Mesenchymal stem cell (in vitro differentiated cells and primary cell): ENCODE measurements around the gene CEP128.

Experiments used
- DNase-seq: peaks from one replicate; pipeline ENCODE4 v3.0.0-alpha.2; 2013
- H2AFZ ChIP-seq: one replicate; pipeline ENCODE4 v1.6.1; 2013; ENCODE audit warnings: low read depth, mild to moderate bottlenecking, control low read depth, inconsistent platforms, low read length, moderate library complexity
- H2AK5ac ChIP-seq: 2 replicates; pipeline ENCODE4 v1.6.1; 2013; ENCODE audit warnings: low read length, moderate library complexity, mild to moderate bottlenecking, inconsistent platforms; ENCODE audit not compliant: severe bottlenecking
- H2BK120ac ChIP-seq: one replicate; pipeline ENCODE4 v1.6.1; 2013; ENCODE audit warnings: low read depth, mild to moderate bottlenecking, inconsistent platforms, low read length, moderate library complexity
- H2BK12ac ChIP-seq, 2 experiments: one replicate each; pipeline ENCODE4 v1.6.1; 2013; ENCODE audit warnings: inconsistent platforms in 2 of 2, low read length in 2 of 2, mild to moderate bottlenecking in 2 of 2, moderate library complexity in 2 of 2, control low read depth in 1 of 2
- H2BK15ac ChIP-seq: one replicate; pipeline ENCODE4 v1.6.1; 2013; ENCODE audit warnings: mild to moderate bottlenecking, low read depth, inconsistent platforms; ENCODE audit not compliant: poor library complexity, severe bottlenecking
- H2BK5ac ChIP-seq: 2 replicates; pipeline ENCODE4 v1.6.1; 2013; ENCODE audit warnings: low read depth, mild to moderate bottlenecking, low read length, control low read depth, inconsistent platforms; ENCODE audit not compliant: poor library complexity, severe bottlenecking
- H3K14ac ChIP-seq, 2 experiments: one replicate each; pipeline ENCODE4 v1.6.1; 2013; ENCODE audit warnings: inconsistent platforms in 2 of 2, low read length in 2 of 2, control low read depth in 1 of 2, mild to moderate bottlenecking in 1 of 2, moderate library complexity in 1 of 2
- H3K18ac ChIP-seq, 2 experiments: one replicate each; pipeline ENCODE4 v1.6.1; 2013; ENCODE audit warnings: inconsistent platforms in 2 of 2, low read length in 2 of 2, control low read depth in 1 of 2, low read depth in 1 of 2, mild to moderate bottlenecking in 1 of 2
- H3K23ac ChIP-seq, 2 experiments: one replicate each; pipeline ENCODE4 v1.6.1; 2013; ENCODE audit warnings: inconsistent platforms in 2 of 2, low read length in 2 of 2, mild to moderate bottlenecking in 2 of 2, moderate library complexity in 2 of 2, control low read depth in 1 of 2
- H3K27ac ChIP-seq: 2 replicates; pipeline ENCODE4 v1.5.1; 2013; ENCODE audit warnings: mild to moderate bottlenecking, moderate library complexity, low read length, control low read depth, inconsistent platforms; ENCODE audit not compliant: poor library complexity, severe bottlenecking
- H3K27me3 ChIP-seq, 2 experiments: 2 replicates each; pipeline versions ENCODE4 v1.6.1 to v1.7.0; 2013; ENCODE audit warnings: low read length in 2 of 2, mild to moderate bottlenecking in 2 of 2, moderate library complexity in 2 of 2, control low read depth in 1 of 2, inconsistent platforms in 1 of 2; ENCODE audit not compliant: control insufficient read depth in 1 of 2, insufficient read depth in 1 of 2
- H3K36me3 ChIP-seq, 2 experiments: 2 replicates each; pipeline versions ENCODE4 v1.6.1 to v1.7.0; 2013; ENCODE audit warnings: low read length in 2 of 2, control low read depth in 1 of 2, inconsistent platforms in 1 of 2, low read depth in 1 of 2, mild to moderate bottlenecking in 1 of 2; ENCODE audit not compliant: insufficient read depth in 2 of 2, control insufficient read depth in 1 of 2
- H3K4ac ChIP-seq, 2 experiments: one replicate each; pipeline ENCODE4 v1.6.1; 2013; ENCODE audit warnings: inconsistent platforms in 2 of 2, low read length in 2 of 2, mild to moderate bottlenecking in 2 of 2, moderate library complexity in 2 of 2, control low read depth in 1 of 2, low read depth in 1 of 2
- H3K4me1 ChIP-seq: 2 replicates; pipeline ENCODE4 v1.6.1; 2013; ENCODE audit warnings: low read depth, low read length, control low read depth; ENCODE audit not compliant: control insufficient read depth, insufficient read depth
- H3K4me2 ChIP-seq: 2 replicates; pipeline ENCODE4 v1.6.1; 2013; ENCODE audit warnings: low read length, mild to moderate bottlenecking, inconsistent platforms; ENCODE audit not compliant: poor library complexity, severe bottlenecking
- H3K4me3 ChIP-seq, 2 experiments: 2 replicates each; pipeline versions ENCODE4 v1.5.1 to v1.7.0; 2013; ENCODE audit warnings: low read length in 2 of 2, mild to moderate bottlenecking in 2 of 2, control low read depth in 1 of 2, low read depth in 1 of 2; ENCODE audit not compliant: insufficient read depth in 1 of 2
- H3K79me1 ChIP-seq: replicated peaks from 2 replicates; pipeline ENCODE4 v1.6.1; 2013; ENCODE audit warnings: mild to moderate bottlenecking, control low read depth, low read length, inconsistent platforms; ENCODE audit not compliant: poor library complexity, severe bottlenecking
- H3K9ac ChIP-seq: 2 replicates; pipeline ENCODE4 v1.7.0; 2013; ENCODE audit warnings: mild to moderate bottlenecking, low read length, moderate library complexity
- H3K9me3 ChIP-seq: 2 replicates; pipeline ENCODE4 v1.7.0; 2013; ENCODE audit warnings: mild to moderate bottlenecking, low read length; ENCODE audit not compliant: control insufficient read depth
- H4K8ac ChIP-seq: one replicate; pipeline ENCODE4 v1.6.1; 2013; ENCODE audit warnings: inconsistent platforms, mild to moderate bottlenecking, low read length, moderate library complexity
- H4K91ac ChIP-seq: one replicate; pipeline ENCODE4 v1.6.1; 2013; ENCODE audit warnings: mild to moderate bottlenecking, low read length, inconsistent platforms
- WGBS: methylation state at CpG from one replicate; pipeline ENCODE4 v1.1.7; 2013; ENCODE audit warnings: mixed read lengths; 5-methylcytosine and 5-hydroxymethylcytosine counted together

CEP128 gene

GRCh38 chr14:80620434-80620833 lies 321.1 kb downstream of the CEP128 start:
- Histone ChIP-seq H3K4me3 (no peak overlapping the region), H2BK5ac (no peak overlapping the region), H3K4me2 (no peak overlapping the region), H2BK120ac (no peak overlapping the region), H3K18ac (no peak overlapping the region), H3K27ac (no peak overlapping the region), H2BK15ac (no peak overlapping the region), H3K23ac (no peak overlapping the region), H3K4me1 (no peaks in the 10 kb centered on the region), H3K79me1 (no peaks in the 10 kb centered on the region), H3K27me3 (no peaks in the 10 kb centered on the region), H4K8ac (no peak overlapping the region), H3K4ac (no peak overlapping the region), H3K36me3 (no peaks in the 10 kb centered on the region), H2AK5ac (no peak overlapping the region), H3K9me3 (no peaks in the 10 kb centered on the region), H3K9ac (no peak overlapping the region), H3K14ac (no peak overlapping the region), H2BK12ac (no peak overlapping the region), H2AFZ (no peak overlapping the region), H4K91ac (no peak overlapping the region)
- WGBS = no CpG with 5 or more reads among the region's 1 CpG
- no peak for DNase-seq

- Histone ChIP-seq H3K14ac (no peak overlapping the region), H3K4me1 (no peaks in the 10 kb centered on the region), H3K36me3 (no peaks in the 10 kb centered on the region), H3K23ac (no peak overlapping the region), H2BK12ac (peak overlapping the region in 1 of 2 experiments; percentile 54), H3K4me2 (no peak overlapping the region), H3K18ac (peak overlapping the region in 1 of 2 experiments; percentile 8), H2BK120ac (no peak overlapping the region), H2AK5ac (no peak overlapping the region), H2AFZ (no peak overlapping the region), H4K91ac (no peak overlapping the region), H3K79me1 (no peaks in the 10 kb centered on the region), H3K4me3 (no peak overlapping the region), H3K27me3 (no peaks in the 10 kb centered on the region), H3K4ac (peak overlapping the region in 1 of 2 experiments; percentile 37), H3K9ac (no peak overlapping the region), H3K9me3 (no peaks in the 10 kb centered on the region), H2BK15ac (no peak overlapping the region), H3K27ac (no peak overlapping the region), H4K8ac (no peak overlapping the region), H2BK5ac (no peak overlapping the region)
- WGBS = 80% methylated on average over 4 of the region's 4 CpGs
- peak; percentile 61 for DNase-seq
Observed at GRCh38 chr14:80618751-80619329, 322.7 kb downstream of the CEP128 start.

GRCh38 chr14:80615831-80616230 lies 325.7 kb downstream of the CEP128 start:
- no peak overlapping the region for H3K4me2 ChIP-seq
- H3K9me3 ChIP-seq = no peaks in the 10 kb centered on the region
- no peak overlapping the region for H2BK12ac ChIP-seq
- no peak overlapping the region for H4K91ac ChIP-seq
- no peak overlapping the region for H2BK120ac ChIP-seq
- H3K27me3 ChIP-seq = no peaks in the 10 kb centered on the region
- H3K18ac ChIP-seq = no peak overlapping the region
- H2BK5ac ChIP-seq = no peak overlapping the region
- no peak for DNase-seq
- H3K4me1 ChIP-seq = no peaks in the 10 kb centered on the region
- no peak overlapping the region for H2AFZ ChIP-seq
- H4K8ac ChIP-seq = no peak overlapping the region
- H2AK5ac ChIP-seq = no peak overlapping the region
- H3K9ac ChIP-seq = no peak overlapping the region
- H3K23ac ChIP-seq = no peak overlapping the region
- H3K4me3 ChIP-seq = no peak overlapping the region
- no peak overlapping the region for H3K4ac ChIP-seq
- H3K36me3 ChIP-seq = no peaks in the 10 kb centered on the region
- H3K79me1 ChIP-seq = no peaks in the 10 kb centered on the region
- H3K14ac ChIP-seq = no peak overlapping the region
- no peak overlapping the region for H2BK15ac ChIP-seq
- over 99% methylated on average over 4 of the region's 4 CpGs for WGBS
- no peak overlapping the region for H3K27ac ChIP-seq

- Histone ChIP-seq H3K4me1 (no peaks in the 10 kb centered on the region), H3K27me3 (no peaks in the 10 kb centered on the region), H4K8ac (no peak overlapping the region), H3K9ac (no peak overlapping the region), H3K23ac (no peak overlapping the region), H2BK5ac (no peak overlapping the region), H2BK12ac (no peak overlapping the region), H3K27ac (no peak overlapping the region), H3K79me1 (no peaks in the 10 kb centered on the region), H3K9me3 (no peaks in the 10 kb centered on the region), H3K14ac (no peak overlapping the region), H3K4me3 (no peak overlapping the region), H3K4me2 (no peak overlapping the region), H2BK15ac (no peak overlapping the region), H3K18ac (no peak overlapping the region), H2AK5ac (no peak overlapping the region), H2AFZ (no peak overlapping the region), H4K91ac (no peak overlapping the region), H3K36me3 (no peaks in the 10 kb centered on the region), H2BK120ac (no peak overlapping the region), H3K4ac (no peak overlapping the region)
- DNase-seq = no peak
Observed at GRCh38 chr14:80609055-80609454, 332.5 kb downstream of the CEP128 start.
